HG03175 (cell line): Measurements from ENCODE around the gene GPC1.

ENCODE experiments used
- ATAC-seq: cut with Tn5 transposase; IDR thresholded peaks from one replicate; pipeline ENCODE4 v1.9.1; 2021; ENCODE audit warnings: mild to moderate bottlenecking, moderate library complexity; ENCODE audit not compliant: unreplicated experiment

Gene GPC1

DNA sequence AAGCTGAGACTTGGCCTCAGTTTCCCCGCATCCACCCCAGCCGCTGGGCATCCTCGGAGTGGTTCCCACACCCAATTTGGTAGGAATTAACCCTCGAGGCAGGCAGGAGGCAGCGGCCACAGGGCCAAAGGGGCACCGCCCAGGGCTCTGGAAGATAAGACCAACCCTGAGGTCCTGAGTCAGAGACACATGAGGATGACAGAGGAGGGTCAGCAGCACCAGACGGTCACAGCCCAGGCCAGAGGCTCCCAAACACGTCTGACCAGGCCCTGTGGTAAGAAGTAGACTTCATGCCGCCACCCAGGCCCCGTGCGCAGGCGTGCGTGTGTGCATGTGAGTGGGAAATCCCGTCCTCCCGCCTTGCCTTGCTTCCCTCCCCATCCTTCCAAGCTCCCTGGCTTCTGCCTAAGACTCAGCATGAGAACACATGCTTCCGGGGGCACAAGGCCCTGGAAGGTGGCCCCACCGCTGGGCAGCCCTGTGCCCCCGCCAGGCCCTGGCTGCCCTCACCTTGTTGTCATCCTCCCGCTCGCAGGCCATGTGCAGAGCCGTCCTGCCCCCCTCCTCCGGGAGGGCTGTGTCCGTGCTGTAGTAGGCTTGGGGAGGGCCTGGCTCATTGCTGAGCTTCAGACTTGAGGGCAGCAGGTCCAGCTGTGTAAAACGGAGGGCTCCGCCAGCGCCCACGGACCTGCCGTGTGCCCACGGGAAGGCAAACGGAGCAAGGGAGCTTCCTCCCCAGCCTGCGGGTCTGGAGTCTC, 76.1 kb downstream of the GPC1 start:
- ATAC-seq, result no peak

GRCh38 chr2:240512109-240512485, 76.6 kb downstream of the GPC1 start:
- no peak for ATAC-seq

DNA sequence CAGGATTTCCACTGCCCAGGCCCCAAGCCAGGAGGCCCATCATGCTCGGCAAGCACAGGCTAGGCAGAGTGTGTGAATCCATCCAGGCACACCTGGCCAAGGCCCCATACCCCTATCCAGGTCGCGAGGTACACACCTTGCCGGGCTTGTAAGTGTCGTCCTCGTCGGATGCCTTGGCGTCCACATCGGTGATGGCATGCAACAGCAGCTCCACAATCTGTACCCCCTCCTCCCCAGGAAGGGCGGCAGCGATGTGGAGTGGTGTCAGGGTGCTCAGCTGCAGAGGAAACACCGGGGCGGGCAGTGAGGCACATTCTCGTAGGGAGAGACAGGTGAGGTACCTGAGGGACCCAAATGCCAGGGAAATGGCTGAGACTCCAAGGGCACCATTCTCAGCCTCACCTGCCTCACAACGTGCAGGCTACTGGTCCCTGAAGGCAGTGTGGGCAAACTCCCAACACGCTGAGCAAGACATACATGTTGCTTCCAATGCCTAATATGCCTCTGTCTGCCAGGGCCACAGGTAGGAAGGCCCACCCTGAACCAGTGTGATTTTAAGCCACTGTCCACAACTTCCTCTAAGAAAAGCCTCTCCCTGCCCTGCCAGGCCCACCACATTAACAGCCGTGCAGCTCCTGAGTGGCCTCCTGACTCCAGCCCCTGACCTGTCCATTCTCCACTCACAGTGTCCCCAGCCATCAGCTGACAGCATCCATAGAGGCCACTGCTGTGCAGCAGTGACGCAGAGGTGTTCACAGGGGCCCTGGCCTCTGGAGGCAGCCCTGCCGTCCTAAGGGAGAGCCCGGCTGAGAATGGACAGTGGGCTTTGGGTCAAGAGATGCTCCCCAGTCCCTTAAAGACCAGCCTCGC, 77.4 kb downstream of the GPC1 start:
- no peak for ATAC-seq

DNA sequence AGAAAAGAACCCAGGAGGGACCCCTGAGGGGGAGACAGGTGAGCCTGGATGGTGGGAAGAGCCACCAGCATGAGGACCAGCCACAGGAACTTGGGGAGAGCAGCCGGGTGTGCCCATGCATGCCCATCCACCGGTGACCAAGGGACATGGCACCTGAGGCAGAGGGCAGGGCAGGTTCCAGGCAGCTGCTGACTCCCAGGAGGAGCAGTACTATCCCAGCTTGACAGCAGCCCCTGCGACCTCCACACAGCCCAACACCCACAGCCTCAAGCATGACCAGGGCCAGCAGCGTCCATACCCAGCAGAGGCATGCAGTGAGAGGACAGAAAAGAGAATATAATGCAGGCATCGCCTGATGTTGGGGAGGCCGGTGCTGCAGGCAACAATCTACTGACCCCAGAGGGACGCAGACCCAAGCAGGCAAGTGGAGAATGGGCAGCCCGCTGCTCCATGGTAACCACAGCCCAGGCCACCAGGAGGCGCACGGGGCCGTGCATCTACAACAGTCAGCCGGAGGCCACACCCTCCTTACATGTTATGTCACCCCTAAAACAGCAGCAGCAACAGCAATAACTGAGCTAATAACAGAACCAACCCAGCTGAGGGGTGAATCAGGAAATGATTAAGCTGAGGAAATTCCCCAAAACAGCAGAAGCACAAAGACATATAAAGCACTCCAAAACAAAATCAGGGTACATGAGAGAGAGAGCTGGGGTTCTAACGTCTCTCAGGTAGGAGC, 78.3 kb downstream of the GPC1 start:
- peak; percentile 96 for ATAC-seq

- ATAC-seq, result no peak
Observed at GRCh38 chr2:240514631-240515030, 79.2 kb downstream of the GPC1 start.

DNA sequence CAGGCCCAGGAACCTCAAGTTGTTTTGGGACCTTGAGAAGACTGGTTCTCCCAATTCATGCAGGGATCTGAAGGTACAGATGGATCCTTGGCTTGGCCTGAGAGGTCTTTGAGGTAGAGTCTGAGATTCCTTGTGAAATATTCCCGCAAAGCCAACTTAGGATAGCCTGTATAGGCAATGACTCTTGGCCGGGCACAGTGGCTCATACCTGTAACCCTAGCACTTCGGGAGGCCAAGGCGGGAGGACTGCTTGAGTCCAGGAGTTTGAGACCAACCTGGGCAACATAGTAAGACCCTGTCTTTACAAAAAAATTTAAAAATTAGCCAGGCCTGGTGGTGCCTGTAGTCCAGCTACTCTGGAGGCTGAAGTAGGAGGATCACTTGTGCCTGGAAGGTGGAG, 81.9 kb downstream of the GPC1 start:
- no peak for ATAC-seq
